ENCODE measurements around the gene JADE2.
"Not testable (repeated sequence)": the region's sequence is repeated elsewhere in the genome, so short reads cannot be mapped to it uniquely, and the experiment has no call there.

The JADE2 gene

GRCh38 chr5:134584662-134585061 lies 59.2 kb downstream of the JADE2 start:
- no peak for DNase-seq (ENCODE audit: low read depth in 2 of 3, low spot score in 2 of 3)

- no peak for DNase-seq (ENCODE audit: low read depth in 2 of 3, low spot score in 2 of 3)
Measured at GRCh38 chr5:134585966-134586365, 60.5 kb downstream of the JADE2 start.

- peak; percentile 62 to 85 (median 84) for DNase-seq (ENCODE audit: low read depth in 2 of 3, low spot score in 2 of 3)
Measured at GRCh38 chr5:134586866-134587524, 61.5 kb downstream of the JADE2 start.

- peak in 1 of 3 experiments; percentile 37 for DNase-seq (ENCODE audit: low read depth in 2 of 3, low spot score in 2 of 3)
Measured at GRCh38 chr5:134590992-134591659, 65.7 kb downstream of the JADE2 start.

GRCh38 chr5:134592141-134592746 lies 66.8 kb downstream of the JADE2 start:
- no peak for DNase-seq (ENCODE audit: low read depth in 2 of 3, low spot score in 2 of 3)

GRCh38 chr5:134594336-134594735 lies 68.9 kb downstream of the JADE2 start:
- DNase-seq (ENCODE audit: low read depth in 2 of 3, low spot score in 2 of 3) = no peak

- no peak for DNase-seq (ENCODE audit: low read depth in 2 of 3, low spot score in 2 of 3)
Measured at GRCh38 chr5:134594797-134595457, 69.5 kb downstream of the JADE2 start.

- no peak for DNase-seq (ENCODE audit: low read depth in 2 of 3, low spot score in 2 of 3)
Measured at GRCh38 chr5:134595458-134595838, 70.0 kb downstream of the JADE2 start.

GRCh38 chr5:134599820-134600219 lies 74.3 kb downstream of the JADE2 start:
- DNase-seq (ENCODE audit: low read depth in 2 of 3, low spot score in 2 of 3) = not testable (repeated sequence)

GRCh38 chr5:134600600-134600999 lies 75.1 kb downstream of the JADE2 start:
- no peak for DNase-seq (ENCODE audit: low read depth in 2 of 3, low spot score in 2 of 3)

- DNase-seq (ENCODE audit: low read depth in 2 of 3, low spot score in 2 of 3) = no peak
Measured at GRCh38 chr5:134603059-134603458, 77.6 kb downstream of the JADE2 start.

GRCh38 chr5:134604908-134605307 lies 79.4 kb downstream of the JADE2 start:
- DNase-seq (ENCODE audit: low read depth in 2 of 3, low spot score in 2 of 3) = no peak

GRCh38 chr5:134606726-134607125 lies 81.3 kb downstream of the JADE2 start:
- no peak for DNase-seq (ENCODE audit: low read depth in 2 of 3, low spot score in 2 of 3)

- no peak for DNase-seq (ENCODE audit: low read depth in 2 of 3, low spot score in 2 of 3)
Measured at GRCh38 chr5:134608555-134608954, 83.1 kb downstream of the JADE2 start.

GRCh38 chr5:134609232-134609851 lies 83.9 kb downstream of the JADE2 start:
- no peak for DNase-seq (ENCODE audit: low read depth in 2 of 3, low spot score in 2 of 3)

GRCh38 chr5:134610725-134611124 lies 85.3 kb downstream of the JADE2 start:
- no peak for DNase-seq (ENCODE audit: low read depth in 2 of 3, low spot score in 2 of 3)

GRCh38 chr5:134611515-134611914 lies 86.0 kb downstream of the JADE2 start:
- DNase-seq (ENCODE audit: low read depth in 2 of 3, low spot score in 2 of 3) = no peak

- no peak for DNase-seq (ENCODE audit: low read depth in 2 of 3, low spot score in 2 of 3)
Measured at GRCh38 chr5:134614450-134615085, 89.1 kb downstream of the JADE2 start.

- DNase-seq (ENCODE audit: low read depth in 2 of 3, low spot score in 2 of 3) = no peak
Measured at GRCh38 chr5:134620634-134621033, 95.2 kb downstream of the JADE2 start.

GRCh38 chr5:134625559-134625958 lies 100.1 kb downstream of the JADE2 start:
- DNase-seq (ENCODE audit: low read depth in 2 of 3, low spot score in 2 of 3) = no peak

Data from activated CD8-positive, alpha-beta memory T cell treated with anti-CD3 and anti-CD28 coated beads for 48 hours (primary cell).